Transverse colon (tissue), 4 donors: ENCODE data around the gene PSEN2.

Source experiments
- CTCF ChIP-seq, 5 experiments: fragments of 200-600 bp in 3 of 5; fragments of 450-650 bp in 2 of 5; sonication (generic) in 3 of 5; IDR thresholded peaks; 1 replicate in 2 of 5; 2 replicates in 3 of 5; pipeline ENCODE4 v1.5.1; 2016 to 2017; ENCODE audit warnings: antibody characterized with exemption in 5 of 5, inconsistent platforms in 3 of 5, mild to moderate bottlenecking in 2 of 5, moderate library complexity in 1 of 5
- POLR2AphosphoS5 ChIP-seq, 3 donors: sonication (generic); formaldehyde crosslinking; IDR thresholded peaks; one replicate each; pipeline ENCODE4 v1.6.1; 2016; ENCODE audit warnings: antibody characterized with exemption in 3 of 3

DNA sequence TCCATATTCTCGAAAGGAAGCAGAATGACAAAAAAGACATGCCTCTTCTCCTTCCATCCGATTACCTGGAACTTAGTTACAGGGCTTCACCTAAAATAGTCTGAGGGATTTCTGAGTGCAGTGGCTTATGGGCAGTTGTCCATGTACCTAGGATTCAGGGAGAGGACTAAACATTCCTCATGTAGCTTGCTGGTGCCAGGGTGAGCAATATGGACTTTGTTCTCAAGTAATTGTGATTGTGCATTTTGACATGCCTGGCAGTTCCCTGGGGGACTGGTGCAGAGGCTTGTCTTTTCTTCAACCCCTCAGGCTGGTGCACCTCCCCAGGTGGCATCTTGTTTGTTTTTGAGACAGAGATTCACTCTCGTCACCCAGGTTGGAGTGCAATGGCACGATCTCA, 6.1 kb upstream of the PSEN2 start:
- TF ChIP-seq POLR2AphosphoS5 (IDR thresholded peaks at IDR 0.05) (no peak), CTCF (IDR thresholded peaks at IDR 0.05) (no peak)
